Prostate gland (tissue), 2 donors: ENCODE measurements around the gene OLFM1.

Source experiments
- POLR2A ChIP-seq: fragments of 450-650 bp; IDR thresholded peaks from one replicate; pipeline ENCODE4 v1.6.1; 2016; ENCODE audit warnings: antibody characterized with exemption, mild to moderate bottlenecking
- POLR2AphosphoS5 ChIP-seq: sonication (generic); formaldehyde crosslinking; IDR thresholded peaks from one replicate; pipeline ENCODE4 v1.6.1; 2017; ENCODE audit warnings: antibody characterized with exemption
- TF ChIP-seq, protein P1 (sequence below), 4 experiments: fragments of 200-600 bp in 2 of 4; fragments of 450-650 bp in 2 of 4; sonication (generic) in 2 of 4; IDR thresholded peaks; 1 replicate in 3 of 4; 2 replicates in 1 of 4; pipeline ENCODE4 v1.5.1; 2016 to 2019; ENCODE audit warnings: antibody characterized with exemption in 4 of 4, mild to moderate bottlenecking in 2 of 4, moderate library complexity in 2 of 4

DNA sequence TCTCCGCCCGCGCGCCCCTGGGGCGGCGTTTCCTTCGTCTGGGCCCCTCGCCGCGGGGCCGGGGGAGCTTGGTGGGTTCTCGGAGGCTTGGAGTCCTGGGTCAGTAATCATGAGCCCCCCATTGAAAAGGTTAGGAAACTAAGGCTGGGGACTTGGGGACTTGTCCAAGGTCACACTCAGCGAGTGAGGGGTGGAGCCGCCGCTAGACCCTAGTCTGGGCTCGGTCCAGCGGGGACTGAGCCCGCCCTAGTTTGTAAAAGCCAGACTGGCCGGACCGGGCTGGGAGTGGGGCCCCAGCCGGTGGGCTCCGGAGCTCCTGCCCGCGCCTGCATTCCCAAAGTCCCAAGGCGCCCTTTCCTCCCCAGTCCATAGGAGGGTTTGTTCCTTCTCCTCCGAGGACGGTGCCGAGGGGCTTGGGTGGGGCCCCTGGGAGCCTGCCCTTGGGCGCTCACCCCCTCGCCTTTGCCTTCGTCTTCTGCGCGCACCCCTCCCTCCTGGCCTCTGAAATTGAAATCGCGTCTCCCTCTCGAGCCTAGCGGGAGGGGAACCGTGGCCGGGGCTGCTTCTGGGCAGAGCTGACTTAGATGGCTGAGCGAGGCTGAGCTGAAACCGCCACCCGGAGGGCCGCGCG is 995 bp downstream of the OLFM1 start:
- TF ChIP-seq, protein P1, sequence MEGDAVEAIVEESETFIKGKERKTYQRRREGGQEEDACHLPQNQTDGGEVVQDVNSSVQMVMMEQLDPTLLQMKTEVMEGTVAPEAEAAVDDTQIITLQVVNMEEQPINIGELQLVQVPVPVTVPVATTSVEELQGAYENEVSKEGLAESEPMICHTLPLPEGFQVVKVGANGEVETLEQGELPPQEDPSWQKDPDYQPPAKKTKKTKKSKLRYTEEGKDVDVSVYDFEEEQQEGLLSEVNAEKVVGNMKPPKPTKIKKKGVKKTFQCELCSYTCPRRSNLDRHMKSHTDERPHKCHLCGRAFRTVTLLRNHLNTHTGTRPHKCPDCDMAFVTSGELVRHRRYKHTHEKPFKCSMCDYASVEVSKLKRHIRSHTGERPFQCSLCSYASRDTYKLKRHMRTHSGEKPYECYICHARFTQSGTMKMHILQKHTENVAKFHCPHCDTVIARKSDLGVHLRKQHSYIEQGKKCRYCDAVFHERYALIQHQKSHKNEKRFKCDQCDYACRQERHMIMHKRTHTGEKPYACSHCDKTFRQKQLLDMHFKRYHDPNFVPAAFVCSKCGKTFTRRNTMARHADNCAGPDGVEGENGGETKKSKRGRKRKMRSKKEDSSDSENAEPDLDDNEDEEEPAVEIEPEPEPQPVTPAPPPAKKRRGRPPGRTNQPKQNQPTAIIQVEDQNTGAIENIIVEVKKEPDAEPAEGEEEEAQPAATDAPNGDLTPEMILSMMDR (IDR thresholded peaks at IDR 0.05), result no peak
- TF ChIP-seq POLR2AphosphoS5, result no peak
- TF ChIP-seq POLR2A, result no peak
